GM12872 (cell line): Measurements from ENCODE around the gene NAPB.
A peak's percentile ranks its signal among the peaks of the same experiment; 100 is the strongest.

Experiments
- CTCF ChIP-seq: IDR thresholded peaks from 3 replicates; pipeline ENCODE4 v1.5.1; 2011; ENCODE audit warnings: low read depth, mild to moderate bottlenecking, low read length, moderate library complexity; ENCODE audit not compliant: insufficient read depth

Gene NAPB

GRCh38 chr20:23445596-23446217, 24.4 kb upstream of the NAPB start:
- no peak for TF ChIP-seq CTCF

DNA sequence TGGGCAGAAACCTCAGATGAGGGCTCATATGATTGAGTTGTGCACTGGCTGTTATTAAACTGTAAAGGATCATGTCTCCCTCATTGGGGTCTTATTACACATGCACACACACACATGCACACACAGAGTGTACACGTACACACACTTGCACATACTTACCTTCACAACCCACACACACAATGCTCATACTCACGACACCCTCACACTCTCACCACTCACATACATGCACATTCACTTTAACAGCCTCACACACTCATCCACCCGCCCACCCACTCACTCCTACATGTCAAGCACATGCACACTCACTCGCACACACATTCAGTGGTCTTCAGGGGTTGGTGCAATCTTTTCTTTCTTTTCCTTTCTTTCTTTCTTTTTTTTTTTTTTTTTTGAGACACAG, 23.6 kb upstream of the NAPB start:
- TF ChIP-seq CTCF: no peak

GRCh38 chr20:23442436-23442835, 21.1 kb upstream of the NAPB start:
- no peak for TF ChIP-seq CTCF

DNA sequence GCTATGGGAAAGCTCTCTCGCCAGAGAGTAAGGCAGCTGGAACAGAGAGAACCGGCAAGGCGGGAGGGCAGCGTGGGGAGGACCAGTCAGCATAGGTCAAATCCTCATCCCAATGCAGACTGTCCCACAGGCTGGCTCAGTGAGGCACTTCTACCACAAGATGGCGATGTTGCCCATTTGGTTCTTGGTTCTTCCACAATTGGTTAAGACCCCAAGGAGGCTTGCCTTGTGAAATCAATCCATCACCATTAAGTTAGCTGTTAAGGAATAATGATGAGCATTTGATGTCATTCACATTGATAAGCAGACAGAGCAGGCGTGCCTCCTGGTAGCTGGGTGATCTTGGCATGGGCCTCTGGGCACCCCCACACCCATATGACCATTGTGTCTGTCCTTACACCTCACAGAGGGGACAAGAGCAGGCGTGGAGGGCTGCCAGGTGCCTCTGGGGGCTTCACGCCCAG, 20.6 kb upstream of the NAPB start:
- TF ChIP-seq CTCF: peak; percentile 95

GRCh38 chr20:23440004-23440403, 18.7 kb upstream of the NAPB start:
- TF ChIP-seq CTCF: no peak

DNA sequence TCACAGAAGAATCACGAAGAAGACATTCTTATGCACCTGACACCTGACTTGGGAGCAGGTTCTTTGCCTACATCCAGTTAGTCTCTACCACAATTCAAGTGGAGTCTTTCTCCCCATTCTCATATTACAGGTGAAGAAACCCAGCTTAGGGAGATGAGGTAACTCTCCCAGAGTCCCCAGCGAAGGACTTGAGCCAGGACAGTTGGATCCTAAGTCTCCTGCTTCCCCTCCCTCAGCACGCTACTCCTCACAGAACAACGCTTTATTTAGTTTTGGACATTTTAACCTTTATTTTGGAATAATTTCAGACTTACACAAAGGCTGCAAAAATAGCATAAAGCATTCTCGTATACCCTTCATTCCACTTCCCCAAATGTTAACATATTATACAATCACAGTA, 17.4 kb upstream of the NAPB start:
- no peak for TF ChIP-seq CTCF

- no peak for TF ChIP-seq CTCF
These were observed 16.0 kb upstream of the NAPB start for GRCh38 chr20:23437126-23437899.
